IPS-NIHi11 (cell line): ENCODE data around the gene CELA2A.
A peak's percentile ranks its signal among the peaks of the same experiment; 100 is the strongest.
"Not testable (repeated sequence)": the region's sequence is repeated elsewhere in the genome, so short reads cannot be mapped to it uniquely, and the experiment has no call there.

Experiments
- DNase-seq: peaks from one replicate; pipeline ENCODE4 v3.0.0; 2012; ENCODE audit warnings: mixed read lengths, low spot score

The CELA2A gene

DNA sequence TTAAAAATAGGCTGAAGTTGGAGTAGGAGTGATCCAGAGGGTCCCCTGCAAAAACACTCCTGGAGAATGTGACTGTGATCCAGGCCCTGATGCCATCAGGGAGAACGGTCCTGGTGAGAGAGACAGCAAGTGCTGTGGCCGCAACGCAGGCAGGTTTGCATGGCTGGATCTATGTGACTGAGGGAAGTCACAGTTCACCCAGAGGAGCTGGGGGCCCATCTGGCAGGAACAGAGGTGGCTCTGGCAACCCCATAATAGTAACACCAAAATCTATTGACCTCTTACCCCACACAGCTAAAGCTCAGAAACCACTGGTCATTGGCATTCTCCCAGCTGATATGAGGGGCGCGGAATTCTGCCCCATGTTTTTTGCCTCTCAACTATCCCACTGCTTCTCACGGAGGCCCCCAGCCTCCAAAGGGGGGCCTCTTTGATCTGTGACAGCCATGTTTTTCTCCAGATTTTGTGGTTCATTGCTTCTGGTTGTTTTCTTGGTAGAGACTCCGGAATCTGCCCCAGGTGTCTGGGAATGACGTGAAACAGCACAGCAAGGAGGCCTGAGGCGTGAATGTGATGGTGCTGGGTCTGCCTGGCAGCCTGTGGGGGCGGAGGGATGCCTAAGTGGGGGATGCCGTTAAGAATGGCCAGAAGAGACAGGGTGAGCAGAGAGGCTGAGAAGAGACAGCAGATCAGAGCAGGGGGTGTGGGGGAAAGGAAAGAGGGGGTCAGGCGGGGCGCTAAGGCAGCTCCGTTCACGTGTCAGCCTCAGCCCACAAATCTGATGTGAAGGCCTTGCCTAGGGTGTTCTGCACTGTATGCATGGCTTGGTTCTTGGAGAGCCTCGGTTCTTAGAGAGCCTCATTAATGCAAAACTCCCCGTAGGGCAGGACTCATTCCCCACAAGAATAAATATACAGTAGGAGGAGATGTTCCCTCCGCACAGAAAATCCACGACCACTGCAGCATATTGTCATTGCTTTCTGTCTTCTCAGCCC, 43.9 kb downstream of the CELA2A start:
- DNase-seq = no peak

DNA sequence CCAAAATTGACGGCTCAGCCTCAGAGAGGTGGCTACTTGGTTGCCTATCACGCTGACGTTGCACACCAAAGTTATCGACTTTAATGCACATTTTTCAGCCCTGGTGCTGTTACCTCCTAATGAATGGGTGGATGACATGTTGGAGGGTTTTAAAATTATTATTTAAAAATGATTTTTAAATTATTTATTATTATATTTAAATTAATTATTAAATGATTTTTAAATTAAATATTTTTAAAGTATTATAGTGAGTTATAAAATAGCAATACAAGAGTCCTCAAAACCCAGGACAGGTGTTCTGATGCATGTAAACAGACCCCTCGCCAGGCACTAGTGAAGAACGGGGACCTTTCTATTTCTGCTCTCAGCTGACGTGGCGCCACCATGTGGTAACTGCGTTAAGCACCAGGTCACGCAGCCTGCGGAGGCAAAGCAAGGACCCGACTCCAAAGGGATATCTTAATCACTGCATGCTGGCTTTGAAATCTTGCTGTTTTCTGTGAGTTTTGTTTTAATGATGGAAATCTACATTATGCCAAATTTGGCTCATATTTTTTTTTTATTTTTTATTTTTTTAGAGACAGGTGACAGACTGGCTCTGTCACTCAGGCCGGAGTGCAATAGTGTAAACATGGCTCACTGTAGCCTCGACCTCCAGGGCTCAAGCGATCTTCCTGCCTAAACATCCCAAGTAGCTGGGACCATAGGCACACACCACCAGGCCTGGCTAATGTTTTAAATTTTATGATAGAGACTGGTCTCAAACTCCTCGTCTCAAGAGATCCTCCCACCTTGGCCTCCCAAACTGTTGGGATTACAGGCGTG, 44.9 kb downstream of the CELA2A start:
- DNase-seq = peak; percentile 90

DNA sequence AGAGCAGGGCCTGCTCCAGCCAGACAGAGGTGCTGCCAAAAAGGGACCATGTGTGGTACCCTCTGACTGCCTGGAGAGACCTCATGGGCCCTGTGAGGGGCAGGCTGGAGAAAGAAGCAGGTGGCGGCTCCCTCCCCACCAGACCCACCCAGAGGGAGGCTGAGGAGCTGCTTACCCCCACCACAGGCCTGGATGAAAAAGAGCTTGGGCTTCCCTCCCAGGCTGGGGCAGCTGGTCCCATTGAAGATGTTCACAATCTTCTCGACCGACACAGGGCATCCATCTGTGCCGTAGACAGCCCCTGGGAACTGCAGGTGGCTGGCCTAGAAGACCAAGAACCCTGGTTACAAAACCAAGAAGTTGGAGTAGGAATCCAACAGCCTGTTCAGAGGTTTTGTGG, 47.9 kb downstream of the CELA2A start:
- DNase-seq = no peak

DNA sequence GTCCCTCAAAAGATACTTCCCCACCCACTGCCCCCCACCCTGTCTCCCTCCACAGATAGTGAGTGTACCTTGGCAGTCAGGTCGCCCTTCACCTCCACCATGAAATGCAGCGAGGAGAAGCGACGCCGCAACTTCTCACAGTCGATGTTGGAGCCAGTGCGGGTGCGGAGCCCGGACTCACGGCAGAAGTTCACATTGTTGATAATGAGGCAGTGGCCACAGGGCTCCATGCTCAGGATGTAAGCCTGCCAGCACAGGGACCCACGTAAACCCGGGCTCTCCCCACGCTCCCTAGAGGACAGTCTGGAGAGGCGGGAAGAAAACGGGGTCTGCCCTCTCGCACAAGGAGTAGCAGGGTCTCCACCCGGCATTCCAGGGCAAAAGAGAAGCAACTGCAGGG, 50.3 kb downstream of the CELA2A start:
- no peak for DNase-seq

DNA sequence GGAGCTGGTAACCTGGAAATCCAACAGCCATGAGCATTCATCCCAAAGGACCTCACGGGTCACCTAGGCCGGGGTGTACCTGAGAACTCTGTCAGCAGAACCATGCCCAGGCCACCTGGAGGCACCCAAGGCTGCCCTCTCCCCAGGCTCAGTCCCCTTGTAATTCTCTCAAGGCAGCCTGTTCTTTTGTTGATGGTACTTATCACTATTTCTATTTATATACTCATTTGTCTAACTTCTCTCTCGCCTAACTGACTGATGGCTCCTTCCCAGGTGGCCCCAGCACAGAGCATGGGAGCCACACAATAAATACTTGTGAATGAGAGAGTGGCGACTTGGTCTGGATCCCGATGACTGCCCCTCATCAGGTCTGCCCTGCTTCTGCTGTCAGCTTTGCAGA, 50.7 kb downstream of the CELA2A start:
- DNase-seq = no peak

DNA sequence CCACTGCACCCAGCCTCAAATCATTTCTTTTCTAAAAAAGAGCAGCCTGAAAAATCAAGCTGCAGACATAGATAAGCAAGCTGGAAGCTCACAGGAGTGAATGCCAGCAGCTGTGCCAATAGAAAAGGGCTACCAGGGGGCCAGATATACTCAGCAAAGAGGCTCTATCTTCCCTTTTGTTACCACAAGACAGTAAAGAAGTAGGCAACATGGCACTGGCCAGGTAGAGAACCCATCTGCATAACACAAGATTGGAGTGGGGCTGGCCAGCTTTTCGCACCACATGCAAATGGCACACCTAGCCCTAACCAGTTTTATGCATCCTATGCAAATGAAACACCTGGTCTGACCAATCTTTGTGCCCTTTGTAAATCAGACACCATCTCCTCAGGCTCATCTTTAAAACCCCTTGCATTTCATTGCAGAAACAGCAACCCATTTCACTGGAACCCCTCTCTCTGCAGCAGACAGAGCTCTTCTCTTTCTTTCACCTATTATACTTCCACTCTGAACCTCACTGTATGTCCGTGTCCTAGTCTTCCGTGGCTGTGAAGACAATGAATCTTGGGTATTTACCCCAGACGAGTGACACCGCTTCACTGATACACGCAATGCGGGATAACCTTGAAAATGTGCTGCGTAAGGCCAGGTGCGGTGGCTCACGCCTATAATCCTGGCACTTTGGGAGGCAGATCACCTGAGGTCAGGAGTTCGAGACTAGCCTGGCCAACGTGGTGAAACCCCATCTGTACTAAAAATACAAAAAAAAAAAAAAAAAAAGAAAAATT, 52.4 kb downstream of the CELA2A start:
- DNase-seq = peak; percentile 51

DNA sequence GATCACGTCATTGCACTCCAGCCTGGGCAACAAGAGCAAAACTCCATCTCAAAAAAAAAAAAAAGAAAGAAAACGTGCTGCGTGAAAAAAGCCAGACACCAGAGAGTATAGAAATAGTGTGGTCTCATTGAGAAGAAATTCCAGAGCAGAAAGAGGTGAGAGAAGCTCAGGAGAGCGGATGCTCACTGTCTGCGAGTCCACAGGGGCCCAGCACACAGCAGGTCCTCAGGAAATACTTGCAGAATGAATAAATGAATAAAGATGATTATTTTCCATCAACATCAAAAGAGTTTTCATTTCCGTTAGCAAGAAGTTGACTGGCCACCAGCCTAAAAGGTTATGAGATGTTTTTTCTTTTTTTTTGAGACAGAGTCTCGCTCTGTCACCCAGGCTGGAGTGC, 53.1 kb downstream of the CELA2A start:
- DNase-seq = no peak

DNA sequence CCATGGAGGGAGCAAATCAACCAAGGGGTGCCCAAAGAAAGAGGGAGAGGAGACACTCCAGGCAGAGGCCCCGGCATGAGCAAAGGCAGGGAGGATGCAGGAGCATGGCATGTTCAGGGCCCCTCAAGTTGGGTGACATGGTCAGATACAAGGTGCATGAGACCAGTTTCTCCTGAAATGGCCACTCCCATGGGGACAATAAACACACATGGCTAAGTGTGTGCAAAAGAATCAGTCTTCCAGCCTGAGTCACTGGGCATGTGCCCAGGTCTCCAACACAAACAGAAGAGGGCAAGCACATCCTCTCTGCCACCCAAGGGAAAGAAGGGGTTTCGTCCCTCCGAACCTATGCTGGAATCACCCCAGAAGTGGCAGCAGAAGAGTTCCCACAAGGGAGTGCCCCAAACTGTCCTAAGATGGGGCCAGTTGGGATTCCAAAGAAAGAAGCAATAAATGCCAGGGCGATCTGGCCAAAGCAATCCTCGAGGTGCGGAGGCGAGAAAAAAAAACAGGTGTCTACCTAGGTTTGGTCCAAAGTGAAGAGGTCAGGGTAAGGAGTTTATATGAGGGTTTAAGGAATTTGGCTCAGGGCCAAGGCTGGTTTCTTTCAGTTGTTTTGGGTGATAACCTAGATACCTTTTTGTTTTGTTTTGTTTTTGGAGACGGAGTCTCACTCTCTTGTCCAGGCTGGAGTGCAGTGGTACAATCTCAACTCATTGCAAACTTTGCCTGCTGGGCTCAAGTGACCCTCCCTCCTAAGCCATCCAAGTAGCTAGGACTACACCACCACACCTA, 54.3 kb downstream of the CELA2A start:
- no peak for DNase-seq

DNA sequence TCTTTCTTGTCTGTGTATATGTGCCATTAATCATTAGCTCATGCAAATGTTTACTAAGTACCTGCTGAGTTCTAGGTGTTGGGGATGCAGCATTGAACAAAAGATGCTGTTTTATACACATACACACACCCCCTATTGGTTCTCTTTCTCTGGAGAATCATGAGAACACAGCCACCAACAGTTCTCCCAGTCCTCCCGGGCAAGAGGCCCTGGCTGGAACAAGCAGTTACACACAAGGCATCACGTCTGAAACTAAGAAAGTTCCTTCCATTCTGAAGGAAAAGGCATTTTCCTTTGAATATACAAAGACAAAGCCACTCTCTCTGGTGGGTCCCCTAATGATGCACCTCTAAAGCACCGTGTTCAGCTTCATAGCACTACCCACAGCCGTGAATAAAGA, 56.7 kb downstream of the CELA2A start:
- DNase-seq = no peak

DNA sequence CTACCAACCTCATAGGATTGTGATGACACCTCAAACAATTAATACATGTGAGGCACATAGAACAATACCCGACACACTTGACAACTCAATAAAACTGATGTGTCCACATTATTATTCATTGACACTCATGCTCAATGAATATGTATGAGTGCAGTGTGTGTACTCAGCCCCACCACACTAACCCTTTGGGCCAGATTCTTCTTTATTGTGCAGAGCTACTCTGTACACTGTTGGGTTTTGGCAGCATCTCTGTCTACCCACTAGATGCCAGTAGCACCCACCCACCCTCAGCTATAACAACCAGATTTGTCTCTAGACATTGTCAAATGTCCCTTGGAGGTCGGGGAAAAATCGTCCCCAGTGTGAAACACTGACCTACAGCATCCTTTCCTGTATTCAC, 57.4 kb downstream of the CELA2A start:
- DNase-seq = no peak

DNA sequence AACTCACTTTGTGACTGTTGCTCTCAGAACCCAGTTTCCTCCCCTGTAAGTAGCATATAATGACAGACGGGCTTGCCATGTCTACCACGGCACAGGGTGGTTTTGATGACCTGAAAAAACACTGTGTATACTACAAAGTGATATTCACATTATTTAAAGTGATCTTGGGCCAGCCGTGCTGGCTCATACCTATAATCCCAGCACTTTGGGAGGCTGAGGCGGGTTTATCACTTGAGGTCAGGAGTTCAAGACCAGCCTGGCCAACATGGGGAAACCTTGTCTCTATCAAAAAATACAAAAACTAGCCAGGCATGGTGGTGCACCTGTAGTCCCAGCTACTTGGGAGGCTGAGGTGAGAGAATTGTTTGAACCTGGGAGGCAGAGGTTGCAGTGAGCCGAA, 58.0 kb downstream of the CELA2A start:
- DNase-seq = not testable (repeated sequence)

DNA sequence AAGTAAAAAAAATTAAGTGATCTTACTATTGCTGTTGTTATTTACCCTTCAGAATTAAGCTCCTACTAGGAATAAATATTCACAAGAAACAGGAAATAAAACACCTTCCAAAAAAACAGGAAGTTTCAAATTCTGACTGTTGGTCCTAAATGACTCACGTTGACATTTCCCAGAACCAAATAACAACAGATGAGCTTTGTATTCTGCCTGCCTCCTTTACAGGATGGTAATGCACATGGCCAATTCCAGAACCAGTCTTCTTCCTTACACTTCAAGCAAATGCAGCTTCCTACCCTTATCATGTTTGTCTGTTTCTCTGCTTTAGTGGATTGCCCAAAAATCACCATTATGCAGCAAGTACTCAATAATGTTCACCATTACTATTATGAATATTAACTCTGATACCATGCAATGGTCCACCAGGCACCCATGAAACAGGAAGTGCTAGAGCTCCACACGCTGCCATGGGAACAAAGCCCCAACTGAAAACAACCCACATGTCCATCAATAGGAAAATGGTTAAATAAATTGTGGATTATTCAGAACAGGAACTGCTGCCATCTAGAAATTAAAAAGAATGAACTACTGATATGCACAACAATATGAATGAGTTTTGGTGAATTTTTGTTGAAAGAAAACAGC, 58.6 kb downstream of the CELA2A start:
- DNase-seq = no peak

DNA sequence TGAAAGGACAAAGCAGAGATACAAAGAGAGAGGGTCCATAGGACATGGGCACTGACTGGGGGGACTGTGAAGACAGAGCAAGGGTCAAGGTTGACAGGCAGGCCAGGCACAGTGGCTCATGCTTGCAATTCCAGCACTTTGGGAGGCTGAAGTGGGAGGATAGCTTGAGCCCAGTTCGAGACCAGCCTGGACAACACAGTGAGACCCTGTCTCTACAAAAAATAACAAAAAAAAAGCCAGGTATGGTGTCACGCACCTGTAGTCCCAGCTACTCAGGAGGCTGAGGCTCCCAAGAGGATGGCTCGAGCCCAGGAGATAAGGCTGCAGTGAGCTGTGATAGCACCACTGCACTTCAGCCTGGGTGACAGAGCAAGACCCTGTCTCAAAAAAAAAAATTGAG, 63.1 kb downstream of the CELA2A start:
- no peak for DNase-seq

DNA sequence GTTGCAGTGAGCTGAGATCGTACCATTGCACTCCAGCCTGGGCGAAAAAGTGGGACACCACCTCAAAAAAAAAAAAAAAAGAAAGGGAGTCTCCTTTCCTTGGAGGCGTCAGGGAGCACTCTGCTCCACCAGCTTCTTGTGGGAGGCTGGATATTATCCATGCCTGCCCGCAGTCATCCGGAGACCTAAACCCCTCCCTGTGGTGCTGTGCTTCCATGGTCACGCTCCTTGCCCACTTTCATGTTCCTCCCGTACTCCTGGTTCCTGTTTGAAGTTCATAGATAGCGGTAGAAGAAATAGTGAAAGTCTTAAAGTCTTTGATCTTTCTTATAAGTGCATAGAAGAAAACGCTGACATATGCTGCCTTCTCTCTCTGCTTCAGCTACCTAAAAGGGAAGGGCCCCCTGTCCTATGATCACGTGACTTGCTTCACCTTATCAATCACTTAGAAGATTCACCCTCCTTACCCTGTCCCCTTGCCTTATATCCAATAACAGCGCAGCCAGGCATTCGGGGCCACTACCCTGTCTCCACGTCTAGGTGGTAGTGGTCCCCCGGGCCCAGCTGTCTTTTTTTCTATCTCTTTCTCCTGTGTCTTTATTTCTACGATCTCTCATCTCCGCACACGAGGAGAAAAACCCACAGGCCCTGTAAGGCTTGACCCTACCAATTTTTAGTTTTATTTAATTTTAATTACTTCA, 64.8 kb downstream of the CELA2A start:
- DNase-seq = not testable (repeated sequence)
